Kidney (tissue), 14 donors: Measurements from ENCODE around the gene XPR1. TPM values are rescaled to one million over a fixed set of nuclear protein-coding genes. Genes with fewer than 3 reads are reported as not detected.

ENCODE experiments used
- DNase-seq, 5 donors: peaks; one replicate each; pipeline ENCODE4 v3.0.0-alpha.2; 2013 to 2020
- FAIRE-seq: peaks from 2 replicates; lab custom pipeline; 2012; peaks lifted over from hg19 to GRCh38; lab: Jason Lieb, UNC
- H3K27ac ChIP-seq, 2 donors: one replicate each; pipeline ENCODE4 v1.7.0; 2013; ENCODE audit warnings: low read depth in 2 of 2, low read length in 2 of 2, inconsistent platforms in 1 of 2
- H3K27me3 ChIP-seq: one replicate; pipeline ENCODE4 v1.7.1; 2013; ENCODE audit warnings: low read length, inconsistent platforms; ENCODE audit not compliant: control insufficient read depth, insufficient read depth
- H3K36me3 ChIP-seq, 3 donors: one replicate each; pipeline versions ENCODE4 v1.7.0 to v1.7.1; 2013; ENCODE audit warnings: low read length in 3 of 3, control low read depth in 1 of 3, inconsistent platforms in 1 of 3; ENCODE audit not compliant: insufficient read depth in 3 of 3, control insufficient read depth in 2 of 3
- H3K4me1 ChIP-seq, 3 donors: one replicate each; pipeline versions ENCODE4 v1.7.0 to v1.7.1; 2013; ENCODE audit warnings: low read length in 3 of 3, inconsistent platforms in 1 of 3, low read depth in 1 of 3; ENCODE audit not compliant: control insufficient read depth in 2 of 3, insufficient read depth in 2 of 3
- H3K4me3 ChIP-seq, 3 donors: one replicate each; pipeline versions ENCODE4 v1.7.0 to v1.8.1; 2013; ENCODE audit warnings: low read length in 3 of 3, control low read depth in 1 of 3, inconsistent platforms in 1 of 3
- H3K9ac ChIP-seq, 3 donors: one replicate each; pipeline versions ENCODE4 v1.7.0 to v1.7.1; 2013; ENCODE audit warnings: low read length in 3 of 3, control low read depth in 1 of 3, inconsistent platforms in 1 of 3
- H3K9me3 ChIP-seq, 3 donors: one replicate each; pipeline versions ENCODE4 v1.7.0 to v1.7.1; 2013; ENCODE audit warnings: low read length in 3 of 3, control low read depth in 1 of 3, inconsistent platforms in 1 of 3; ENCODE audit not compliant: control insufficient read depth in 2 of 3, insufficient read depth in 1 of 3
- CTCF ChIP-seq: IDR thresholded peaks from 3 replicates; pipeline ENCODE4 v1.5.1; 2012; ENCODE audit warnings: mild to moderate bottlenecking, moderate library complexity, borderline replicate concordance; ENCODE audit not compliant: insufficient read depth; ENCODE audit errors: extremely low read depth
- intact Hi-C: fragments of 100-400 bp; cut with DNase I; formaldehyde crosslinking; loops from one replicate; pipeline ENCODE4 v1.11.1; 2022
- polyA plus RNA-seq: library from polyadenylated mRNA; stranded (reverse); fragments of 350-450 nt; fragmentation: Illumina TruSeq; extraction: RNeasy Lipid Tissue Mini Kit (QIAGEN cat#74804); gene quantifications from one replicate; pipeline ENCODE4 v1.2.3, GENCODE V29; 2014; ENCODE audit warnings: low read depth, low replicate concordance; ENCODE audit not compliant: insufficient read depth
- total RNA-seq: library from RNA; stranded (reverse); fragmentation: NEBNext Ultra II Directional; extraction: Animal tissue kit (Norgen Biotek cat#: 25700); gene quantifications from one replicate; pipeline ENCODE4 v1.2.1, GENCODE V29; 2021
- donor health status: control.
- donor health status: control.
- donor health status: control.
- donor health status: control.
- donor health status: control.
- donor health status: DM: yes; HTN: yes; CAD: no.
- donor health status: Normal renal cell carcinoma (clear cell type).

XPR1 gene
- total and polyA plus RNA-seq, 2 donors from 2014 or later = 10.9 to 33.5 TPM

GRCh38 chr1:180920193-180920592 lies 288.4 kb downstream of the XPR1 start:
- intact Hi-C loops = no loop called here
- no peak for TF ChIP-seq CTCF

DNA sequence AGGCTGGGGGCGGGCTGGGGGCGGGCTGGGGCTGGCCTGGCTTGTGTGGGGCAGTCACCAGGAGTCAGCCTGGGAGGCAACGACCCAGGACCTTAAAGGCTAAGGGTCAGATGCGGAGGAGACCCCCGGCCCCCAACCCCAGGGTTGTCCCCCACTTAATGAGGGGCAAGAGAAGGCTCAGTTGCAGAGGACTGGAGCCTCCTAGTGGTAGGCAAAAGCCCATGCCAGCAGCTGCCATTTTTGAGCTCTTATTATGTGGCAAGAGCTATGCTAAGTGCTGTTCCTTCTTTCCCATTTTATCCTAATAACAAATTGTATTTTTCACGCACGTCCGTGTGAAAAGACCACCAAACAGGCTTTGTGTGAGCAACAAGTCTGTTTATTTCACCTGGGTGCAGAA lies 288.9 kb downstream of the XPR1 start:
- H3K27me3 ChIP-seq = no peaks in the 10 kb centered on the region
- H3K36me3 ChIP-seq = peaks cover 0 to 5% (median 0%) of the 10 kb centered on the region in 3 donors
- FAIRE-seq (no peak), DNase-seq (peak in 1 of 5 donors; percentile 54)
- peaks cover 0 to 28% (median 21%) of the 10 kb centered on the region in 3 donors for H3K4me1 ChIP-seq
- no peaks in the 10 kb centered on the region for H3K9me3 ChIP-seq
- H3K4me3 ChIP-seq = no peak overlapping the region
- no peak overlapping the region for H3K27ac ChIP-seq
- intact Hi-C loops = no loop called here
- TF ChIP-seq CTCF = peak; percentile 28
- H3K9ac ChIP-seq = no peak overlapping the region

More at GRCh38 chr1:180920193-180920592, 288.4 kb downstream of the XPR1 start:
- Histone ChIP-seq H3K9ac (no peak overlapping the region), H3K4me3 (no peak overlapping the region), H3K27ac (no peak overlapping the region), H3K36me3 (peaks cover 0 to 5% (median 0%) of the 10 kb centered on the region in 3 donors), H3K9me3 (no peaks in the 10 kb centered on the region), H3K4me1 (peaks cover 0 to 23% (median 17%) of the 10 kb centered on the region in 3 donors), H3K27me3 (no peaks in the 10 kb centered on the region)
- no peak for FAIRE-seq
- peak in 1 of 5 donors; percentile 24 for DNase-seq

DNA sequence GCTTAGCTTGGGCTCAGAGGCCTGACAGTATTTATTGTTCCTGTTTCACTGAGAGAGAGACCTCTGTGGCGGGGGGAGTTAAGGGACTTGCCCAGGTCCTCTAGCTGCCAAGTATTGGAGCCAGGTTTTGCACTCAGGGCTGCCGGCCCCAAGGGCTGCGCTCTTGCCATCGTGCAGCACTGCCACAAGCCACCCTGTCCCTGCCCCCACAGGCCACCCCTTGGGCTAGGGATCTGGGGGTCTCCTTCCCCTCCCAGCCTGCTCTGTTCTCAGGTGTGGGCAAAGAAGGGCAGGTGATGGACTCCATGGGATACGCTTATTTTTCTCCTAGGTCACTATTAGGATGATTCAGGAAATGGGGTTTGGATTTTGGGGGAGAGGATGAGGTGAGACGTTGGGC lies 289.6 kb downstream of the XPR1 start:
- DNase-seq (peak in 1 of 5 donors; percentile 53), FAIRE-seq (no peak)
- no peak for TF ChIP-seq CTCF
- H3K9me3 ChIP-seq = no peaks in the 10 kb centered on the region
- intact Hi-C loops = no loop called here
- no peak overlapping the region for H3K27ac ChIP-seq
- H3K4me3 ChIP-seq = no peak overlapping the region
- peaks cover 0 to 35% (median 27%) of the 10 kb centered on the region in 3 donors for H3K4me1 ChIP-seq
- peaks cover 0 to 5% (median 0%) of the 10 kb centered on the region in 3 donors for H3K36me3 ChIP-seq
- H3K9ac ChIP-seq = no peak overlapping the region
- no peaks in the 10 kb centered on the region for H3K27me3 ChIP-seq
